CD4-positive, alpha-beta T cell treated with Interleukin-6 at 100 ng/mL for 8 hours (primary cell): Measurements from ENCODE around the gene PRSS33.

Experiments
- DNase-seq: peaks from one replicate; pipeline ENCODE4 v3.0.0-alpha.2; 2020; ENCODE audit warnings: mixed read lengths, low spot score

PRSS33 gene

GRCh38 chr16:2741168-2741567, 46.2 kb downstream of the PRSS33 start:
- no peak for DNase-seq

- DNase-seq, result no peak
Observed at GRCh38 chr16:2740476-2740875, 46.9 kb downstream of the PRSS33 start.

GRCh38 chr16:2739625-2740430, 47.5 kb downstream of the PRSS33 start:
- no peak for DNase-seq

- no peak for DNase-seq
Observed at GRCh38 chr16:2738615-2739014, 48.7 kb downstream of the PRSS33 start.

- no peak for DNase-seq
Observed at GRCh38 chr16:2737895-2738418, 49.4 kb downstream of the PRSS33 start.

- no peak for DNase-seq
Observed at GRCh38 chr16:2737238-2737605, 50.1 kb downstream of the PRSS33 start.

- DNase-seq, result no peak
Observed at GRCh38 chr16:2736476-2737237, 50.7 kb downstream of the PRSS33 start.

- no peak for DNase-seq
Observed at GRCh38 chr16:2734844-2735515, 52.4 kb downstream of the PRSS33 start.
